ENCODE data around the gene ZNF14. TPM values are rescaled to one million over a fixed set of nuclear protein-coding genes. Genes with fewer than 3 reads are reported as not detected.

ZNF14 gene
- total and polyA plus RNA-seq, 10 of the 15 experiments (the other 5 are each of a cell fraction or from before 2014, with no cell fraction given) = 2.5 to 7.2 (median 4.6) TPM

GRCh38 chr19:19697589-19697988 is 35.3 kb downstream of the ZNF14 start:
- Histone ChIP-seq H3K27ac (ENCODE audit: control insufficient read depth, insufficient read depth) (no peak overlapping the region), H3K4me2 (ENCODE audit: control insufficient read depth, insufficient read depth) (no peak overlapping the region), H2AFZ (ENCODE audit: control insufficient read depth, low read depth, low read length) (no peak overlapping the region), H3K36me3 (ENCODE audit: control insufficient read depth in 2 of 2, insufficient read depth in 2 of 2, low read length in 1 of 2) (no peaks in the 10 kb centered on the region), H4K20me1 (ENCODE audit: control insufficient read depth, insufficient read depth) (no peaks in the 10 kb centered on the region), H3K27me3 (replicated peaks in 1 of 2; ENCODE audit: control insufficient read depth in 2 of 2, insufficient read depth in 2 of 2, low read length in 1 of 2) (no peaks in the 10 kb centered on the region), H3K4me1 (ENCODE audit: control insufficient read depth, insufficient read depth, low read length) (no peaks in the 10 kb centered on the region), H3K79me2 (ENCODE audit: control insufficient read depth, insufficient read depth, low read length) (no peaks in the 10 kb centered on the region), H3K4me3 (no peak overlapping the region), H3K9me3 (replicated peaks; ENCODE audit: control insufficient read depth, insufficient read depth, low read length) (peaks cover 5% of the 10 kb centered on the region; the same call in 2 of the 3 replicates), H3K9ac (ENCODE audit: control insufficient read depth, insufficient read depth, low read length) (no peak overlapping the region)
- POLR2A ChIA-PET = no interaction called here
- RAD21 ChIA-PET (ENCODE audit: unreplicated experiment) = no interaction called here
- intact Hi-C loops (cut with micrococcal nuclease; ENCODE audit: unreplicated experiment) = no loop called here
- no peak for ATAC-seq
- in situ Hi-C loops (cut with MboI) = no loop called here
- CTCF ChIA-PET = no interaction called here
- SMC1A ChIA-PET (ENCODE audit: uncharacterized antibody, unreplicated experiment) = interaction anchor here (0.6 kb wide), 1 partner anchor 539 kb away, joined by 3 read pairs; no protein-coding TSS in a partner anchor
- BruUV-seq (replicated peaks) = no TSS peak
- WGBS (ENCODE audit: insufficient coverage, insufficient replicate concordance, low lambda C conversion rate, missing lambda C conversion rate) = 86% methylated on average over 5 of the region's 5 CpGs
- DNase-seq (ENCODE audit: low read depth, low spot score) = no peak
- TF ChIP-seq SMC3 (IDR thresholded peaks at IDR 0.05; ENCODE audit: borderline replicate concordance, low read length) (no peak), ZNF24 (IDR thresholded peaks at IDR 0.05) (no peak), ZBTB11 (CRISPR knock-in tag; IDR thresholded peaks at IDR 0.05) (no peak), SUZ12 (IDR thresholded peaks at IDR 0.05; ENCODE audit: unreplicated experiment) (no peak), BRCA1 (IDR thresholded peaks at IDR 0.05; ENCODE audit: low read depth, low read length) (no peak), POLR2AphosphoS2 (IDR thresholded peaks at IDR 0.05; ENCODE audit: low read depth, low read length) (no peak), SP1 (IDR thresholded peaks at IDR 0.05; ENCODE audit: low read depth, low read length) (no peak), E4F1 (IDR thresholded peaks at IDR 0.05; ENCODE audit: borderline replicate concordance, partially characterized antibody) (no peak), CHD4 (IDR thresholded peaks at IDR 0.05) (no peak), CUX1 (IDR thresholded peaks at IDR 0.05; ENCODE audit: insufficient replicate concordance, low read depth, low read length) (no peak), RFX5 (IDR thresholded peaks at IDR 0.05; ENCODE audit: low read depth, low read length) (no peak)
- TF ChIP-seq, protein P1, sequence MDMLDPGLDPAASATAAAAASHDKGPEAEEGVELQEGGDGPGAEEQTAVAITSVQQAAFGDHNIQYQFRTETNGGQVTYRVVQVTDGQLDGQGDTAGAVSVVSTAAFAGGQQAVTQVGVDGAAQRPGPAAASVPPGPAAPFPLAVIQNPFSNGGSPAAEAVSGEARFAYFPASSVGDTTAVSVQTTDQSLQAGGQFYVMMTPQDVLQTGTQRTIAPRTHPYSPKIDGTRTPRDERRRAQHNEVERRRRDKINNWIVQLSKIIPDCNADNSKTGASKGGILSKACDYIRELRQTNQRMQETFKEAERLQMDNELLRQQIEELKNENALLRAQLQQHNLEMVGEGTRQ (IDR thresholded peaks at IDR 0.05; ENCODE audit: borderline replicate concordance, low read depth, low read length) = no peak
- FAIRE-seq = no peak

Data from GM12878 (cell line).